ENCODE data around the gene USP12.

USP12 gene

GRCh38 chr13:27183561-27184147 lies 12.0 kb upstream of the USP12 start:
- no peak for DNase-seq (ENCODE audit: low read depth in 2 of 2)

GRCh38 chr13:27182844-27183497 lies 11.4 kb upstream of the USP12 start:
- DNase-seq (ENCODE audit: low read depth in 2 of 2) = no peak

- no peak for DNase-seq (ENCODE audit: low read depth in 2 of 2)
Measured at GRCh38 chr13:27182054-27182453, 10.4 kb upstream of the USP12 start.

- no peak for DNase-seq (ENCODE audit: low read depth in 2 of 2)
Measured at GRCh38 chr13:27177852-27178251, 6.2 kb upstream of the USP12 start.

GRCh38 chr13:27176470-27177410 lies 5.1 kb upstream of the USP12 start:
- no peak for DNase-seq (ENCODE audit: low read depth in 2 of 2)

- DNase-seq (ENCODE audit: low read depth in 2 of 2) = no peak
Measured at GRCh38 chr13:27174766-27175455, 3.3 kb upstream of the USP12 start.

- no peak for DNase-seq (ENCODE audit: low read depth in 2 of 2)
Measured at GRCh38 chr13:27172495-27172842, 858 bp upstream of the USP12 start.

GRCh38 chr13:27171827-27172494 lies 350 bp upstream of the USP12 start:
- peak; percentile 83 to 86 for DNase-seq (ENCODE audit: low read depth in 2 of 2)

- DNase-seq (ENCODE audit: low read depth in 2 of 2) = peak in 1 of 2 donors; percentile 3
Measured at GRCh38 chr13:27170516-27171243, 931 bp downstream of the USP12 start.

- DNase-seq (ENCODE audit: low read depth in 2 of 2) = no peak
Measured at GRCh38 chr13:27170221-27170515, 1.4 kb downstream of the USP12 start.

GRCh38 chr13:27168906-27169657 lies 2.5 kb downstream of the USP12 start:
- no peak for DNase-seq (ENCODE audit: low read depth in 2 of 2)

GRCh38 chr13:27168086-27168485 lies 3.5 kb downstream of the USP12 start:
- DNase-seq (ENCODE audit: low read depth in 2 of 2) = no peak

GRCh38 chr13:27166313-27166712 lies 5.3 kb downstream of the USP12 start:
- no peak for DNase-seq (ENCODE audit: low read depth in 2 of 2)

GRCh38 chr13:27161980-27162379 lies 9.6 kb downstream of the USP12 start:
- no peak for DNase-seq (ENCODE audit: low read depth in 2 of 2)

- DNase-seq (ENCODE audit: low read depth in 2 of 2) = no peak
Measured at GRCh38 chr13:27161423-27161822, 10.2 kb downstream of the USP12 start.

- DNase-seq (ENCODE audit: low read depth in 2 of 2) = no peak
Measured at GRCh38 chr13:27160657-27161295, 10.8 kb downstream of the USP12 start.

GRCh38 chr13:27159806-27160563 lies 11.6 kb downstream of the USP12 start:
- no peak for DNase-seq (ENCODE audit: low read depth in 2 of 2)

- no peak for DNase-seq (ENCODE audit: low read depth in 2 of 2)
Measured at GRCh38 chr13:27158335-27158734, 13.3 kb downstream of the USP12 start.
